ENCODE measurements around the gene SCARB1. TPM values are rescaled to one million over a fixed set of nuclear protein-coding genes. Genes with fewer than 3 reads are reported as not detected.
"Not testable (repeated sequence)": the region's sequence is repeated elsewhere in the genome, so short reads cannot be mapped to it uniquely, and the experiment has no call there.

Gene SCARB1
- total RNA-seq, 2 experiments from 2014 or later, result 18.2 to 18.3 TPM

- CTCF ChIA-PET, result interaction anchor here (2.6 kb wide), 2 partner anchors 40 to 45 kb away, joined by 6 to 10 read pairs; no protein-coding TSS in a partner anchor
- H3K9me3 Mint-ChIP-seq; intact Hi-C loops (cut with micrococcal nuclease); H3K27ac Mint-ChIP-seq; H3K4me3 Mint-ChIP-seq; DNase-seq; H3K27me3 Mint-ChIP-seq (ENCODE audit: low read depth); H3K36me3 Mint-ChIP-seq (ENCODE audit: low read depth): not testable (repeated sequence)
- peaks cover 12% of the 10 kb centered on the region for H3K4me1 Mint-ChIP-seq (ENCODE audit: low read depth)
These were observed 36.7 kb upstream of the SCARB1 start for GRCh38 chr12:124900345-124900795.

DNA sequence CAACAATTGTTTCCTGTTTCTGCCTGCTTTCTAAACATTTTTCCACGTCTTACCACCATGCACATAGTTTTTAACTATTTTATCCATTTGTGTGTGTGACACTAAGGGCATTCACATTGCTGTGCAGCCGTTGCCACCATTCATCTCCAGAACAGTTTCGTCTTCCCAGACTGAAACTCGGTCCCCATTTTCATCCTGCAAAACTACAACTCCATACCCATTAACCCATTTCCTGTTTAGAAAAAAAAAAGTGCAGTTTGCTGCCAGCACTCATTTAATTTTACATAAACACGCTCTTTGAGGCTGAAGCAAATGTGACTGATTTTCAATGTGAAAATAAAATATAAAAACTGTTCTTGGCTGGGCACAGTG, 35.2 kb upstream of the SCARB1 start:
- Mint-ChIP-seq H3K4me1 (ENCODE audit: low read depth) (peaks cover 12% of the 10 kb centered on the region), H3K4me3 (no peak overlapping the region), H3K27me3 (ENCODE audit: low read depth) (no peaks in the 10 kb centered on the region), H3K27ac (no peak overlapping the region), H3K9me3 (no peaks in the 10 kb centered on the region), H3K36me3 (ENCODE audit: low read depth) (no peaks in the 10 kb centered on the region)
- no peak for DNase-seq
- intact Hi-C loops (cut with micrococcal nuclease), result loop anchor here (1.0 kb wide), 1 partner anchor 125 kb away; no protein-coding TSS in a partner anchor
- CTCF ChIA-PET, result interaction anchor here (0.7 to 2.6 kb wide), 2 partner anchors 41 to 98 kb away, joined by 4 to 10 read pairs; no protein-coding TSS in a partner anchor

DNA sequence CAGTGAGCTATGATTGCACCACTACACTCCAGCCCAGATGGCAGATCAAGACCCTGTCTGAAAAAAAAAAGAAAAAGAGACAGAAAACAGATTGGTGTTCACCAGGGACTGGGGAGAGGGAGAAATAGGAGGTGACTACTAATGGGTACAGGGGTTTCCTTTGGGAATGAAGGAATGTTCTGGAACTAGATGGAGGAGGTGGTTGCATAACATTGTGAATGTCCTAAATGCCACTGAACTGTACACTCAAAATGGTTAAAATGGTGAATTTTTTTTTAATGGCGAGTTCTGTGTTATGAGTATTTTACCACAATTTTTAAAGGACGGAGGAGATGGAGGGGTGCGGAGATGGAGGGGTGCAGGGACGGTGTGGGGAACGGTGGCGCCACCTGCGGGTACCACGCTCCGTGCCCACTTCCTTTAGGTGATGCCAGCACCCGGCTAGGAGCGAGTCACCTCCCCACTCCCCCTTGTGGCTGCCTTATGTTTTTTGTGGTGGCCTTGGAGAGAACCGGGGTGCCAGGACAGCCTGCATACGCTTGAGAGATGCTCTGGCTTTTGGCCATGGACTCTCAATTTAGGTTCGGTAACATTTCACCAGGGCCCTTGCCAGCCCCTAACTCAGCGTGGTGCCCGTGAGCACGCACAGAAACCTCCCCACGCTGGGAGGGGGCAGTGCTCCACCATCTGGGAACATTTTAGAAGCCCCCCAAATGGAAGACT, 34.7 kb upstream of the SCARB1 start:
- CTCF ChIA-PET, result interaction anchor here (0.7 to 1.0 kb wide), 2 partner anchors 8 to 40 kb away, joined by 3 read pairs; no protein-coding TSS in a partner anchor
- Mint-ChIP-seq H3K36me3 (ENCODE audit: low read depth) (no peaks in the 10 kb centered on the region), H3K27me3 (ENCODE audit: low read depth) (no peaks in the 10 kb centered on the region), H3K4me3 (peak overlapping the region; percentile 34), H3K9me3 (no peaks in the 10 kb centered on the region), H3K27ac (no peak overlapping the region), H3K4me1 (ENCODE audit: low read depth) (peaks cover 12% of the 10 kb centered on the region)
- intact Hi-C loops (cut with micrococcal nuclease), result loop anchor here (1.0 kb wide), 1 partner anchor 124 kb away; no protein-coding TSS in a partner anchor
- DNase-seq, result peak; percentile 82

DNA sequence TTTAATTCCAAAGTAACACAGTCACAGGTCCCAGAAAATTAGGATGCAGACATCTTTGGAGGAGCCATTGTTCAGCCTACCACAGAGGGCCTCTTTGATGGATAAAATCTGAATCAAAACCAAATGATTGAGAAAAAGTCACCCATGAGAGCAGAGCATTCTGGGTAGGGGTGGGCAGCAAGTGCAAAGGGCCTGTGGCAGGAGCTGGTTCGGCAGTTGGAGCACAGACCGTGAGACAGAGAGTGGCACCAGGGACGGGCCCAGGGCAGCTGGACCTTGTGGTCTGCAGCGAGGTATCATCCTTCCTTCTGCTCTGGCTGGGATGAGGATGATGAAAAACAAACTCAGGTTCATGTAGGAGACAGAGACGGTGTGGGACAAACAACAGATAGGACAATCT, 32.8 kb upstream of the SCARB1 start:
- CTCF ChIA-PET, result interaction anchor here (1.3 kb wide), 1 partner anchor 10 kb away, joined by 3 read pairs; no protein-coding TSS in a partner anchor
- no peak overlapping the region for H3K4me3 Mint-ChIP-seq
- no peaks in the 10 kb centered on the region for H3K9me3 Mint-ChIP-seq
- no peaks in the 10 kb centered on the region for H3K36me3 Mint-ChIP-seq (ENCODE audit: low read depth)
- H3K4me1 Mint-ChIP-seq (ENCODE audit: low read depth), result peaks cover 12% of the 10 kb centered on the region
- DNase-seq, result no peak
- H3K27me3 Mint-ChIP-seq (ENCODE audit: low read depth), result no peaks in the 10 kb centered on the region
- intact Hi-C loops (cut with micrococcal nuclease), result no loop called here
- no peak overlapping the region for H3K27ac Mint-ChIP-seq

DNA sequence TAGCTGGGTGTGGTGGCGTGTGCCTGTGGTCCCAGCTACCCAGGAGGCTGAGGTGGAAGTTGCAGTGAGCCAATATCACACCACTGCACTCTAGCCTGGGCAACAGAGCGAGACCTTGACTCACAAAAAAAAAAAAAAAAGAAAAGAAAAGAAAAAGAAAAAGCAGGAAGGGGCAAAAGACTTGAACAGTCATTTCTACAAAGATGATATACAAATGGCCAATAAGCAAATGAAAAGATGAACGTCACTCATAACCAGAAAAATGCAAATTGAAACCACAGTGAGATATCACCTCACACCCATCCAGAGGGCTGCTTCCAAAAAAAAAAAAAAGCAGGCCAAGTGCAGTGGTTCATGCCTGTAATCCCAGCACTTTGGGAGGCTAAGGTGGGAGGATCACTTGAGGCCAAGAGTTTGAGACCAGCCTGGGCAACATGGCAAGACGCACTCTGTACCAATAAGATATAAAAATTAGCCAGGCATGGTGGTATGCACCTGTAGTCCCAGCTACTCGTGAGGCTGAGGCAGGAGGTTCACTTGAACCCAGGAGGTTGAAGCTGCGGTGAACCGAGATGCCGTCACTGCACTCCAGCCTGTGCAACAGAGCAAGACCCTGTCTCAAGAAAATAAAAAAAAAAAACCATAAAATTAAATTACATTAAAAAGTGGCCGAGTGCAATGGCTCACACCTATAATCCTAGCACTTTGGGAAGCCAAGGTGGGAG, 30.3 kb upstream of the SCARB1 start:
- intact Hi-C loops (cut with micrococcal nuclease), result no loop called here
- H3K4me1 Mint-ChIP-seq (ENCODE audit: low read depth), result peaks cover 11% of the 10 kb centered on the region
- no peak overlapping the region for H3K4me3 Mint-ChIP-seq
- no peak for DNase-seq
- no peak overlapping the region for H3K27ac Mint-ChIP-seq
- H3K36me3 Mint-ChIP-seq (ENCODE audit: low read depth), result no peaks in the 10 kb centered on the region
- CTCF ChIA-PET, result interaction anchor here (1.7 kb wide), 1 partner anchor 13 kb away, joined by 5 read pairs; no protein-coding TSS in a partner anchor
- no peaks in the 10 kb centered on the region for H3K27me3 Mint-ChIP-seq (ENCODE audit: low read depth)
- no peaks in the 10 kb centered on the region for H3K9me3 Mint-ChIP-seq

DNA sequence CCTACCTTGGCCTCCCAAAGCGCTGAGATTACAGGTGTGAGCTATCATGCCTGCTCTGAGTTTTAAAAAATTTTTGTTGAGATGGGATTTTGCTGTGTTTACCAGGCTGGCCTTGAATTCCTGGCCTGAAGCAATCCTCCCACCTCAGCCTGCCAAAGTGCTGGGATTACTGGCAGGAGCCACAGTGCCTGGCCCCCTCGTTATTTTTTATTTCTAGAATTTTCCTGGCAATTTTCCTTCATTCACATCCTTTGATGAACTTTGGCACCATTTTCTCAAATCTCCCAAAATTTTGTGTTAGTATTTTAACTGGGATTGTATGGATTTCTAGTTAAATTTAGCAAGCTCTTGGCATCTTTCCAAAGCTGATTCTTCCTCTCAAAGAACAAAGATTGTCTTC, 24.6 kb upstream of the SCARB1 start:
- intact Hi-C loops (cut with micrococcal nuclease), result no loop called here
- CTCF ChIA-PET, result no interaction called here
- DNase-seq, result no peak
- H3K27ac Mint-ChIP-seq, result no peak overlapping the region
- H3K4me3 Mint-ChIP-seq, result no peak overlapping the region
- H3K27me3 Mint-ChIP-seq (ENCODE audit: low read depth), result no peaks in the 10 kb centered on the region
- H3K9me3 Mint-ChIP-seq, result no peaks in the 10 kb centered on the region
- H3K36me3 Mint-ChIP-seq (ENCODE audit: low read depth), result no peaks in the 10 kb centered on the region
- no peaks in the 10 kb centered on the region for H3K4me1 Mint-ChIP-seq (ENCODE audit: low read depth)

GRCh38 chr12:124887766-124888165, 24.1 kb upstream of the SCARB1 start:
- CTCF ChIA-PET, result interaction anchor here (1.8 kb wide), 1 partner anchor 19 kb away, joined by 6 read pairs; no protein-coding TSS in a partner anchor
- H3K4me1 Mint-ChIP-seq (ENCODE audit: low read depth); H3K27ac Mint-ChIP-seq; H3K4me3 Mint-ChIP-seq; H3K9me3 Mint-ChIP-seq; intact Hi-C loops (cut with micrococcal nuclease); H3K36me3 Mint-ChIP-seq (ENCODE audit: low read depth); DNase-seq; H3K27me3 Mint-ChIP-seq (ENCODE audit: low read depth): not testable (repeated sequence)

DNA sequence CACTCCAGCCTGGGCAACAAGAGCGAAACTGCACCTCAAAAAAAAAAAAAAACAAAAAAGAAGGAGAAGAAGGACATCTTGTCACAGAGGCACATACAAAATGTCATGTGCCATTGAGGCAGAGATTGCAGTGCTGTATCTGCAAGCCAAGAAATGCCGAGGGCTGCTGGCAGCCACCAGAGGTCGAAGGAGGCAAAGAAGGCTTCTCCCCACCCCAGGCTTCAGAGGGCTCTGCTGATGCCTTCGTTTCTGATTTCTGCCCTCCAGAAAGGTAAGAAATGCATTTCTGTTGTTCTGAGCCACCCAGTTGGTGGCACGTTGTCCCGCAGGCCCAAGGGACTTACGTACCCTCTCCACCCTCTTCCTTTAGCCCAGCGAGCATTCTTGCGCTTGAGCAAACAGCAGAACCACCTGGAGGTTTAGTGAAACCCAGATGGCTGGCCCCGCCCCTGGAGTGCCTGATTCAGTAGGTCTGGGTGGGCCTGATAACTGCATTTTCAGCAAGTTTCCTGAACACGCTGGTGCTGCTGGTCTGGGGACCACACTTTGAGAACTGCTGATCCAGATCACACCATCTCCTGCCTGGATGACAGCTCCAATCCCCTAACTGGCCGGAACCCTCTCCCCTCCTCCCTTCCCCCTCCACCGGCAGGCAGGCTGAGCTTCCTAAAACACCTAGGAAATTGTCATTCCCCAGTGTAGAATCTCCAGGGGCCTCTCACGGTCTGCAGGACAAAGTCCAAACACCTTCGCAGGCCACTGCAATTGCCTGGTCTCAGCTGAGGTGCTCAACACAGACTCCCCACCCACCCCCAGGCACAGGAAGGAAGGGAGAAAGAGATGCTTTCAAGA, 21.1 kb upstream of the SCARB1 start:
- CTCF ChIA-PET, result interaction anchor here (1.1 kb wide), 1 partner anchor 22 kb away, joined by 4 read pairs; no protein-coding TSS in a partner anchor
- H3K4me1 Mint-ChIP-seq (ENCODE audit: low read depth), result peaks cover 9% of the 10 kb centered on the region
- intact Hi-C loops (cut with micrococcal nuclease), result no loop called here
- H3K36me3 Mint-ChIP-seq (ENCODE audit: low read depth), result no peaks in the 10 kb centered on the region
- no peaks in the 10 kb centered on the region for H3K9me3 Mint-ChIP-seq
- DNase-seq, result no peak
- H3K4me3 Mint-ChIP-seq, result no peak overlapping the region
- H3K27ac Mint-ChIP-seq, result no peak overlapping the region
- no peaks in the 10 kb centered on the region for H3K27me3 Mint-ChIP-seq (ENCODE audit: low read depth)

DNA sequence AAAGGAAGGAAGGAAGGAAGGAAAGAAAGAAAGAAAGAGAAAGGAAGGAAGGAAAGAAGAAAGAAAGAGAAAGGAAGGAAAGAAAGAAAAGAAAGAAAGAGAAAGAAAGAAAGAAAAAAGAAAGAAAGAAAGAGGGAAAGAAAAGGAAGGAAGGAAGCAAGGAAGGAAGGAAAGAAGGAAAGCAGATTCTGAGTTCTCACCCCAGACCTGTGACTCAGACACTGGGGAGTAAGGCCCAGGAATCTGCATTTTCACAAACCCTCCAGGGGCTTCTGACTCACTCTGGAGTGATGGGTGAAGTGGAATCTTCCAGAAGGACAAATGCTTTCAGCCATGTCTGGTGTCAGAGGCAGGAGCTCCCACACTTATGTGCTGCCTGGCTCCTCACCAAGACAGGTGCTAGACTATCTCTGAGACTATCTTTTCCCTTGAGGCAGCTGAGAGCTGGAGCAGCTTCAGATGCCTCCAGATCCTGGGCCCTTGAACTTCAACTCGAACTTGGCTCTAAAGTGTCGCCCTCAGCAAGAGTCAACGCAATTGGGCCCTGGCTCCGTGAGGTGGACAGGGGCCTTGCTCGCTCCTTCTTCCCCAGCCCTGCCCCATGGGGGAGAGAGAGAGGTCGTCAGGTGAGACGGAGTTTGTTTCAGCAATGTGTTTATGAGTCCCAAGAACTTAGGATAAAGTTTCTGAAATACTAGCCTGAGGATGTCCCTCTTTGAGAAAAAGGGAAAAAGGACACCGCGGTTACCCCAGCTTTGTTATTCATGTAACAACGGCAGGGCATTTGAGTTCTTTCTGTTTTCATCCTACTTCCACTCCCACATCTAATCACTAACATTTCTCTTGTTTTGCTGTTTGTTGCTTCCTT, 19.8 kb upstream of the SCARB1 start:
- no peaks in the 10 kb centered on the region for H3K36me3 Mint-ChIP-seq (ENCODE audit: low read depth)
- intact Hi-C loops (cut with micrococcal nuclease), result no loop called here
- CTCF ChIA-PET, result interaction anchor here (1.5 kb wide), 1 partner anchor 23 kb away, joined by 4 read pairs; no protein-coding TSS in a partner anchor

GRCh38 chr12:124881123-124881522, 17.5 kb upstream of the SCARB1 start:
- Mint-ChIP-seq H3K4me3 (no peak overlapping the region), H3K36me3 (ENCODE audit: low read depth) (no peaks in the 10 kb centered on the region), H3K9me3 (no peaks in the 10 kb centered on the region), H3K27ac (no peak overlapping the region), H3K27me3 (ENCODE audit: low read depth) (no peaks in the 10 kb centered on the region), H3K4me1 (ENCODE audit: low read depth) (peaks cover 9% of the 10 kb centered on the region)
- intact Hi-C loops (cut with micrococcal nuclease), result no loop called here
- CTCF ChIA-PET, result no interaction called here
- DNase-seq, result peak; percentile 14

More for the DNA sequence above, 19.8 kb upstream of the SCARB1 start:
- Mint-ChIP-seq H3K27me3 (ENCODE audit: low read depth) (no peaks in the 10 kb centered on the region), H3K4me1 (ENCODE audit: low read depth) (peaks cover 9% of the 10 kb centered on the region), H3K9me3 (no peaks in the 10 kb centered on the region), H3K27ac (no peak overlapping the region), H3K4me3 (no peak overlapping the region)
- peak; percentile 14 for DNase-seq

DNA sequence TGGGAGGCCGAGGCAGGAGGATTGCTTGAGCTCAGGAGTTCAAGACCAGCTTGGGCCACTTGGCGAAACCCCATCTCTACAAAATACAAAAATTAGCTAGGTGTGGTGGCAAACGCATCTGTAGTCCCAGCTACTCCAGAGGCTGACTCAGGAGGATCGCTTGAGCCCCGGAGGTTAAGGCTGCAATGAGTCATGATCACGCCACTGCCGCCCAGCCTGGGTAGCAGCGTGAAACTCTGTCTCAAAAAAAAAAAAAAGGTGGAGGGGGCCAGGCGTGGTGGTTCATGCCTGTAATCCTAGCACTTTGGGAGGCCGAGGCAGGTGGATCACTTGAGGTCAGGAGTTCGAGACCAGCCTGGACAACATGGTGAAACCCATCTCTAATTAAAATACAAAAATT, 16.7 kb upstream of the SCARB1 start:
- intact Hi-C loops (cut with micrococcal nuclease); H3K27ac Mint-ChIP-seq; H3K4me1 Mint-ChIP-seq (ENCODE audit: low read depth); H3K9me3 Mint-ChIP-seq; H3K36me3 Mint-ChIP-seq (ENCODE audit: low read depth); DNase-seq; H3K27me3 Mint-ChIP-seq (ENCODE audit: low read depth); H3K4me3 Mint-ChIP-seq: not testable (repeated sequence)
- CTCF ChIA-PET, result interaction anchor here (1.2 kb wide), 1 partner anchor 26 kb away, joined by 5 read pairs; no protein-coding TSS in a partner anchor

Measured in activated naive CD4-positive, alpha-beta T cell treated with anti-CD3 and anti-CD28 coated beads for 36 hours (primary cell).